Amygdala (tissue), 56 donors: Measurements from ENCODE around the gene MTCL1.

Source experiments
- DNase-seq, 56 donors: peaks; one replicate each; lab custom pipeline; 2025; lab: John Stamatoyannopoulos, UW

Gene MTCL1

DNA sequence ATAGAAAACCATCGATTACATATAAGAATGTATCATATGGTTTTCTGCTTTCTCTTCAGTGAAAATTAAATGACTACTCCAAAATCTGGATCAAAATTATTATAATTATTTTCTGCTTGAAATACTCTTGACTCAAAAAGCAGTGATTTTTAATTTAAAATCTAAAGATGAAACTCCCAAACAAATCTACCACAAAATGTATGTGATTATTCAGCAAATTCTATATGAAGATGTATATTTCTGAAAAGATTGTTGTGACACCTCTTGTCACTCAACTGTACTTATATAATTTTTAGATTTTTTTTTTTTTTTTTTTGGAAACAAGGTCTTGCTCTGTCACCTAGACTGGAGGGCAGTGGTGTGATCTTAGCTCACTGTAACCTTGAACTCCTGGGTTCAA lies 98.6 kb downstream of the MTCL1 start:
- no peak for DNase-seq

DNA sequence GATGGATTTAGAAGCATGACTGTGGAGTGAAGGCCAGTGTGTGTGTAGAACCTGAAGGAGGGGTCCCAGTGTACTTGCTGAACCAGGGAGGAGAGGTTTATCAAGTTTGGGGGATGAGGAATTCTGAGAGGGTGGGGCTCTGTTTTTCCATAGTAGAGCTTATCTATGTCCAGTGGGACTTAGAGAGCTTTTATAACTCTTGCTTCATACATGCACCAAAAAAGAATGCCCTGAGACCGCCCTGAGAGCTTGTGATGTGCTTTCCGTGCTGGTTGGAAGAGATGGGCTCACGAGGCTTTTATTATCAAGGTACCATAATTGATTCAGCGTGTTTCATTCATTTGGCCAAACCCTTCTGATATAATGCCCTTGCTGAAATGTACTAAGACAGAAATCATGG lies 100.2 kb downstream of the MTCL1 start:
- no peak for DNase-seq

DNA sequence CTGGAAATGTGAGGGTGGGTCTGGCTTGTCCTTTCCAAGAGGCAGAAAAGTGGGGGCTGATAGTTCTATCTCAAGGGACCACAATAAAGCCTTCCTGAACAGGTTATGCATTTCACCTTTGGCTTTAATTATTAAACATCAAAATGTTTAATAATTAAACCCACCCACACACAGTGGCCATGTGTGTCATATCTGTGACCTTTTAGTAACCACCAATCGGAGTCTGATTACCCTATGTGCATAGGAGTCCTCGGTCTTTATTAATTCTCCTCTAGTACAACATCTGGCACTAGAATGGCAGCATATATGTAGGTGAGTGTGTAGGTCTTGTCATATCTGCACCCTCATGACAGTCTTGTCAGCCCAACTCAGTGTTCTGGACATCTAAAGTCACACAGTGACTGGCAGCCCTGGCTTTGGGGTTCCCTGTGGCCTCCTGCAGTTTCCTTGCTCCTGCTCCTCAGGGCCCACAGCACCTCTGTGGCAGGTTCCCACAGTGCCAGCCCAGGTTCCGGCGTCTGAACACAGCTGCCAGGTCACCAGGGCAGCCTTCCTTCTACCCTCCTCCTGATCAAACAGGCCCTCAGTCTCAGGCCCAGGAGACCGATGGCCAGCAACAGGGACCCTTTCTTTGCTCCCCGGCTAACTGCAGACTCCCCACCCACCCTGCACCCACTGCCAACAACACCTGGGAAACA lies 100.9 kb downstream of the MTCL1 start:
- no peak for DNase-seq

DNA sequence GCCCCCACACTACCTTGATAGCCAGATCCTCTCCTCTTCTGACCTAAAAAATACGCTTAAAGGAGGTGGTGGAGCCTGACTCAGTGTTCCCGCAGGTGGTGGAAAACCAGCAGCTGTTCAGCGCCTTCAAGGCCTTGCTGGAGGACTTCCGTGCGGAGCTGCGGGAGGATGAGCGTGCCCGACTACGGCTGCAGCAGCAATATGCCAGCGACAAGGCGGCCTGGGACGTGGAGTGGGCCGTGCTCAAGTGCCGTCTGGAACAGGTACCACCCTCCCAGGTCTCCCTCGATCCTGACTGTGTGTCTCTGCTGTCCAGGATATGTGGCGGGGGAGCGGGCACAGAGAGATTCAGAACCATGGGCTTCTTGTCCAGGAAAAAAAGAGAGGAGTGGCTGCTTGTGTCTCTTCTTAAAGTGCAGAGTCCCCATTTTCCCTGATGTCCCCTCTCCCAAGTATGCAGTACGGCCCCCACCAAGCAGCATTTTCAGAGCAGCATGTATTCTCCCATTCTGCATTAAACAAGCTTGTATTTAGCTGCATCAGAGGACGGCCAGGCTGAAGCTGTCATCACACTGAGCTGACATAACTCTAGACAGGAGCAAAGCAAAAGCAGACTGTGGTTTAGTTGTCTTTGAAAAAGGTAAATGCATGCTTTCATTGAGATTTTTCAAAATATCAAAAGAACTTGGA lies 101.6 kb downstream of the MTCL1 start:
- DNase-seq, result no peak

DNA sequence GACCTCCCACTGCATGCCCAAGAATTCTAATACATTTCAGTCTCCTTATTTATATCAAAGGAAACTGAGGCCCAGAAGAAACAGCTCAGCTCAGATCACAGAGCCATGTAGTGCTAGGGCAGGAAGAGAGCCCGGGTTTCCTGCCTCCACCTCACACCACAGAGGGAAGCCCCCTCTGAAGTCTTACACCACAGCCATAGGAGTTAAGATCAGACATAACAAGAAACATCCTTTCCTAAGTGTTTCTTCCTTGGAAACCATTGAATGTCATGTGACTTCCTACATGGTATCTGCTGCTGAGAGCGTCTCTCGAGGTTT lies 102.1 kb downstream of the MTCL1 start:
- no peak for DNase-seq

DNA sequence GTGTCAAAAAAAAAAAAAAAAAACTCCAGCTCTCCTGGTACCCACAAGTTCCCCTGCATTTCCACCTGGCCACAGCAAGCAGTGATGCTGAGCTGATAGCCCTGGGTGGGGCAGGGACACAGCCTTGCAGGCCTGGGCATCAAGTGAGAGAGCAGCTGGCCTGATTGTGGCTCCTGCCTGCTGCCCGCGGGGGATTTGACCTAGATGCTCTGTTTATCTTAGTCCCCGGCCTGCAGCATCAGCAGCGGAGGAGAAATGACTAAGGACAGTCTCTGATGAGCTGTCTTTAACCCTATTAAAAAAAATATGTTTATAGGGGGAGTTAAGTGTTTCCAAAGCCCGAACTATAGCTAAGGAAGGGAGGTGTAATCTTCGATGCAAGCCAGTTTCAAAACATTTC lies 102.6 kb downstream of the MTCL1 start:
- DNase-seq, result no peak

DNA sequence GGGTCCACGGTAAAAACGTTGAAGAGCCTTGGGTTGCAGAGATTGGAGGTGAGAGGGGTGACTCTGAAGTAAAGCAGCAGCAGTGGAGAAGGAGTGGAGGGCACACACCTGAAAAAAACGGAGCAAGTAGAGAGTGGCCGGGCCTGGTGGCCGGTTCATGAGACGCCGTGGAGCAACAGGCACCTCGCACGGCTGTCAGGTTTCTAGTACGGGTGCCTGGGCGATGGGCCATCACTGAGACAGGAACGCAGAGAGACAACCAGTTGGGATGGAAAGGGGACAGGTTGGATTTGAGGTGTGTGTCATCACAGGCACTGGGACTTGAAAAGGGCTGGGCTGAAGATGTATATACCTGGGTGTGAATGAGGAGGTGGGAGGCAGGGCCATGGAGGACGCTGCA lies 104.2 kb downstream of the MTCL1 start:
- DNase-seq, result no peak

DNA sequence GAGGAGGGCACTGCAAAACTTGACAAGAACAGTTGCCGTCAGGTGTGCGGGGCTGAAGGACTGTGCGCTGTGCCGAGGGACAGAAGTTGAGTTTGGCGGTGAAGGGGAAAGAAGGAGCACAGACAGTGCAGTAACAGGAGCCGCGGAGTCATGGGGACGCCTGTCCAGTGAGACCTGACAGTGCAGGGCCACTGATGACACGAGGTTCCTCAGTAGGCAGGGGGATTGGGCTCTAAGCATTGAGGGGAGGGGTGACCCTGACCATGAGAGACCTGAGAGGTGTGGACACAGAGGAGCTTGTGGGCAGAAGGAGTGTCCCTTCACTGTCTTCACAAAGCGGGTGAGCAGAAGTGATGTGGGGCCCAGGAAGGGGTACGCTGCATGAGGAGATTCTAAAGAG lies 104.8 kb downstream of the MTCL1 start:
- no peak for DNase-seq

DNA sequence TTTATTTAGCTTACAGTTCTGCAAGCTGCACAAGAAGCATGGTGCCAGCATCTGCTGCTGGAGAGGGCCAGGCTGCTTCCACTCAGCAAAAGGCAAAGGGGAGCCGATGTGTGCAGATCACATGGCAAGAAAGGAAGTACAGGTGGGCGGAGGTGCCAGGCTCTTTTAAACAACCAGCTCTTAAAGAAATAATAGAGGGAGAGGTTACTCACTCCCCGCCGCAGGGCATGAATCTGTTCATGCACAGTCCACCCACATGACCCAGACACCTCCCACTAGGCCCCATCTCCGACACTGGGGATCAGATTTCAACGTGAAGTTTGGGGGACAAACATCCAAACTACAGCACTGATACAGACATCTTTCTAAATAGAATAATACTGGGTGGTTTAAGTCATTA lies 105.8 kb downstream of the MTCL1 start:
- DNase-seq, result no peak

DNA sequence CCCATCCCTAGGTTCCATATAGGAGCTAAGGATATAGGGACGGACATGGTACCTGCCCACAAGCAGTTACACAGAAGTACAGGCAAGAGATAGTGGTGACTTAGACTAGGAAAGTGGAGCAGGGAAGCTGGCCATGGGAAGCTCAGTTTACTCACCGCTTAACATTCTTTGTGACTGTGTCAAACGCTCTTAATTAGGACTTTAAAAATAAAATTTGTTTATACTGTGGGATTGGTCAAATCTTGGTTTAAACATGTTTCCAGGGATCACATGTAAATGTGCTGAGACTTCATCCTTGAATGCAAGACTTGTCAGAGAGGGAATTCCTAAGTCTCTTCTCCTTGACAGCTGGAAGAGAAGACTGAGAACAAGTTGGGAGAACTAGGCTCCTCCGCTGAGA lies 107.3 kb downstream of the MTCL1 start:
- DNase-seq, result no peak

DNA sequence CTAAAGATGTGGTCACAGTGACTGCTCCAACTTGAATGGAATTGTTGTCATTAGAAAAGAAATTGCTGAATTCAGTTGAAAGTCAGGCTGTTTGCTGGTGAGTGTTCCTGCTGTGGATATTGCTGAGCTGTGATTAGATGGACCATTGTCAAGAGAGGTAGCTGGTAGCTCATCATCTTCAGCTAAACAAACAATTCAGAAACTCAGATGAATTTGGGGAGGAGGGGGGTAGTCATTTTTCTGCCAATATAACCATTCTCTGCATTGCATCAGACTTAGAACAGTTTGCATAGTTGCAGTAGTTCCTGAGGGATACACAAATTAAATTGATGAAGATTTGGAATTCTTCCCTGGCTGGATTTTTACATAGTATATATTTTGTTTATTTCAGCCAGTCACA lies 108.3 kb downstream of the MTCL1 start:
- no peak for DNase-seq

DNA sequence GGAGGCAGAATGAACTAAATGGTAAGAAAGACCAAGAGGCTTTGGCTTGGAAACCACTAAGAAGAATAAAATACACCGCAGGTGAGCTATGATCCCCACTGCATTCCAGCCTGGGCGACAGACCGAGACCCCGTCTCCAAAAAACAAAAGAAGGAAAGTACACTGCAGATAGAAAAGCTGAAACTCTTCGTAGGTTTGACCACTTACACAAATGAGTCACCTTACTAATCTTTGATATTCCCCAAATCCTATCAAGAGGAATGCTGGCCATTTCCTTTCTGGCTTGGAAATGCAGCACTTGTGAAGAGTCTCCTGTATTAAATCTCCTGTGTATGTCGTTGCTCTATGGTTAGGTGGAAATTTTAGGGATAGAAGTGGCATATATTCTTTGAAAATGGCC lies 108.8 kb downstream of the MTCL1 start:
- DNase-seq, result no peak

DNA sequence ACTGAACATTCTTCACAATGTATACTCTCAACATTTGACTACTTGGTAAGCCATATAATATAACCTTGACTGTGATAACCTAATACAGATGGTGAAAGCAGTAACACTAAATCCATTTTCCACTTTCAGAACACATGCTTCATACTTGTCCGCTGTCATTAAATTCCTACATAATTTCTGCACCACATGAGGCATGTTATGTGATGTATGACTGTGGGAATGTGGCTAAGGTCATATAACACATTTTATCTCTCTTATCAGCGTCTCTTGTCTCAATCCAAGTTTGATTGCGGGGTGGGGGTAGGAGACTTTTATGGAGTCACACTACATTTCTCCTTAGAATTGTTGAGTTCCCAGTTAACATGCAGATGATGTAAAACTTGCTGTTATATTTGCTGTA lies 110.9 kb downstream of the MTCL1 start:
- no peak for DNase-seq

DNA sequence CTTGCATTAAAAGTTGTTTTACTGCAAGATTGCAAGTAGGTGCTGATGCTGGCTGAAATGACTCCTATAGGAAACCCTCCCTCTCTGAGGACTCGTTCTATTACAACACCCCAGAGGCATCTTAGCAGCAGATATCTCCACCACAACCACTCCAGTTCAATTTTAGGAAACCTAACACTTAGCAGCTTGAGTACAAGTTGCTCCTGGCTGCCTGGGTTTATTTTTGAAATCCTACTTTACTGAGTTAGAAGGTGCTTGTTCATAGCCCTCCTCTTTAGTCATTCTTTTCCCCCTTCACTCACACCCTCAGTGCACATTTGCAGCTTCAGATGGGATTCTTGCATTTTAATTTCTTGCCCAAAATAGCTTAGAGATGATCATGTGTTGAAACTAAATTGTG lies 111.5 kb downstream of the MTCL1 start:
- DNase-seq, result peak in 1 of 56 donors; percentile 36

DNA sequence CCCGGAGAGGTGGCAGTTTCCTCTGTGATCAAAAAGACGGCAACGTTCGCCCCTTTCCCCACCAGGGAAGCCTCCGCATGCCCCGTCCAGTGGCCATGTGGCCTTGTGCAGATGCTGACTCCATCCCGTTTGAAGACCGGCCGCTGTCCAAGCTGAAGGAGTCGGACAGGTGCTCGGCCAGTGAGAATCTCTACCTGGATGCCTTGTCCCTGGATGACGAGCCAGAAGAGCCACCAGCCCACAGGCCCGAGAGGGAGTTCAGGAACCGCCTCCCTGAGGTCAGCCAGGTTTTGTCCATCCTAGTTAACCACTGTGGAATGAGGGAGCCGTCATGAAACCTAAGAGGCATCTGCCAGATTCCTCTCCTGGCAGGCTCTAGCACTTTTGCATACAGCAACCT lies 113.6 kb downstream of the MTCL1 start:
- DNase-seq, result no peak

DNA sequence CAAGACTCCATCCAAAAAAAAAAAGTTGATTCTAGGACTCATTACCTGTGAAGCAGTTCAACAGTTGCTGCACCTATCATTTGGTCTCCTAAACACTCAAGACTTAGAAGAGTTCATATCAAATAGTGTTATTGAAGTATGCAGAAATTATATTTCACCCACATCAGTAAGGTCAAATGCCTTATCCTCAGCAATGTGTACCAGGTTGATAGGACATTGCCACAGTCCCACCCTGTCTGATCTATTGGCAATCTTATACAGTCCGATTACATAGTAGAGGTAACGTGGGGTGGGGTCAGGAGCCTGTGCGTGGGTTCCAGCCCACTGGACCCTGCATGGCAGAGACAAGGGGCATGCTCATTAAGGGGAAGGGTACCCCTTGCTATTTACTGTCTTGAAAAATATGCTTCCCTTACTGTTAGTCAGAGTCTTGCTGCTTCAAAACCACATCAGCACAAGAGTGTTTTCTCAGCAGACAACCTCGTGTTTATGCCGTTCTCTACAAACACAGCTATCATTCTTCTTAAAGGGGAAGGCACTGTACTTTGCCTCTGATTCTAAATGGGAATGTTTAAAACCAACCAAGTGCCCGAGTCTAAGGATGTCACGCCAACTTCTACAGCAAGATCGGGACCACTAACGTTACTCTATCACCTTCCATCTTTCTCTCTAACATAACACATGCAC lies 115.2 kb downstream of the MTCL1 start:
- DNase-seq, result no peak

DNA sequence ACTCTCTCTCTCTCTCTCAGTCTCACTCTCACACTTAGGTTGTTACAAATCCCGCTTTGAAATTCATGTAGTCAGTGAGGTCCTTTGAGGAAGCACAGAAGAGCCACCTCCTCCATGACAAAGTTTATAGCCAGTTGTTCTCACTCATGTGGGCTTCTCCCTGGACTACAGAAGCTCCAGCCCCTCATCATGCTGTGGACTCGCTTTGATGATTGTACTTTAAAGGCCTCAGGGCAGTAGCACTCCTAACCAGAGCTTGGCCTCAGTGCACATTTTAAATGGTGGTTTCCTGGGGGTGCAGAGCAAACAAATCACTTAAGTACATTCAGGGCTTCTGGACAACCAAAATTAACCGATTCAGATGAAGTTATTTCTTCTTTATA lies 115.7 kb downstream of the MTCL1 start:
- DNase-seq, result no peak

DNA sequence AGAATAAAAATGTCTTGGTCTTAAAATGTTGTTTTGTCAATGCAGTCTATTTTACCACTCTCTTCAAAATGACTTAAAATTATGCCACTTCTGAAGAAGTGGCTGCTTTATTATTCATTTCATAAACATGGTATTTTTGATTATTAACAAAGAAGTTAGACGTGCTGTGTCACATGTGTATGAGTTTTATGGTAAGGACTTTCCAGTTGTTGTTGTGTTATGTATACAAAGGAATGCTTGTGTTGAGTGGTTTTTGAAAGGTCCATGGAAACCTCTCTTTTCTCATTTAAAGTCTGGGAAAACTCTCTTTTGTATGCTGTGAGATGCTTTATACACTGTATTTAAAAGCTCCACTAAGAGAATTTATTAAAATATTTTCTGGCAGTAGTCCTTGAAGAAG lies 116.2 kb downstream of the MTCL1 start:
- DNase-seq, result no peak

DNA sequence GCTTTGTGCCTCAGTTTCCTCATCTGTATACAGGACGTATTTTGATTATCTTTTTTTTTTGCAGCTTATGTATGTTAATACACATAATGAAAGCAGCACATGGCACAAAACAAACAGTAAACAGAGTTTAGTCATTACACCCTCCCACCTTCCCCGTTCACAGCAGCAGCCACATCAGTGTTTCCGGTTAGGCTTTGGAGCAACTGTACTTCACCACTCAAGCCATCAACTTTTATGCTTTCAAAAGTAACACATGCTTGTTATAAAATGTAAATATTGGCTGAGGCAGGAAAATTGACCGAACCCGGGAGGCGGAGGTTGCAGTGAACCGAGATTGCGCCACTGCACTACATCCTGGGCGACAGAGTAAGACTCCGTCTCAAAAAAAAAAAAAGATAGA lies 117.3 kb downstream of the MTCL1 start:
- no peak for DNase-seq

DNA sequence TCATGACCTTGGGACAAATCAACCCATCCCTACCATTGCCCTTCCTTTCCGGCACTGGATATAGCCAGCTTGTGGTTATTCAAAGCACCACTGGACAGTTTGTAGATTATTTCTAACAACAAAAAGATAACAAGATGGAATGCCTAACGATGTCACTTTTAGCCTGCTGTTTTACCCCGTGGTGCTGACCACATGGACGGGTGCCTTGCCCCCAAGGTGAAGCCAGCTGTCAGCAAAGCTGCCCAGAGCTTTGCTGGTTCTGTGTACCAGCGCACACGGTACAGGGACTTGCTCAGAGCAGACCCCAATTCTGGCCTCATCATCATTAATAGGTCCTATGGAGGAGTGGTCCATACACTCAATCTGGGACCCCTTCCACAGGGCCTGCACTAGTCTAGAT lies 118.2 kb downstream of the MTCL1 start:
- no peak for DNase-seq

DNA sequence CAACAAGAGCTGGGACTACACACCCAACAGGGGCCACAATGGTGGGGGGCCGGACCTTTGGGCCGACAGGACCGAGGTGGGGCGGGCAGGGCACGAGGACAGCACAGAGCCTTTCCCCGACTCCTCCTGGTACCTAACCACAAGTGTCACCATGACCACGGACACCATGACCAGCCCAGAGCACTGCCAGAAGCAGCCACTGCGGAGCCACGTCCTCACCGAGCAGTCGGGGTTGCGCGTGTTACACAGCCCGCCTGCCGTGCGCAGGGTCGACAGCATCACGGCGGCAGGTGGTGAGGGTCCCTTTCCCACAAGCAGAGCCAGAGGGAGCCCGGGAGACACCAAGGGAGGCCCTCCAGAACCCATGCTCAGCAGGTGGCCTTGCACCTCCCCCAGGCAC lies 119.5 kb downstream of the MTCL1 start:
- DNase-seq, result no peak

DNA sequence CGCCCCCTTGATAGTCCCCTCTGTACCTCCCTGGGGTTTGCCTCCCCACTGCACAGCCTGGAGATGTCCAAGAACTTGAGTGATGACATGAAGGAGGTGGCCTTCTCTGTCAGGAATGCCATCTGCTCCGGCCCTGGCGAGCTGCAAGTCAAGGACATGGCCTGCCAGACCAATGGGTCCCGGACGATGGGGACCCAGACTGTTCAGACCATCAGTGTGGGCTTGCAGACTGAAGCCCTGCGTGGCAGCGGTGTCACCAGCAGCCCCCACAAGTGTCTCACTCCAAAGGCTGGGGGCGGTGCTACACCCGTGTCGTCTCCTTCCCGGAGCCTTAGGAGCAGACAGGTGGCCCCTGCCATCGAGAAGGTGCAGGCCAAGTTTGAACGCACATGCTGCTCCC lies 119.9 kb downstream of the MTCL1 start:
- peak in 1 of 56 donors; percentile 3 for DNase-seq
